H1 (cell line): ENCODE data around the gene TFB2M. TPM values are rescaled to one million over a fixed set of nuclear protein-coding genes. Genes with fewer than 3 reads are reported as not detected.

Experiments used
- CTCF ChIA-PET: fragments of 300-600 bp; sonication (Branson Sonifier 250); formaldehyde crosslinking; loops from one replicate; lab custom pipeline; 2021; ENCODE audit not compliant: partially characterized antibody; lab: Charles Lee
- POLR2A ChIA-PET: fragments of 300-600 bp; sonication (Branson Sonifier 250); formaldehyde crosslinking; loops from one replicate; lab custom pipeline; 2021; ENCODE audit warnings: inconsistent platforms; ENCODE audit not compliant: partially characterized antibody; lab: Charles Lee
- DNase-seq, 2 experiments: peaks; one replicate each; pipeline versions ENCODE4 v3.0.0 to v3.0.0-alpha.2; 2010 to 2022; ENCODE audit warnings: low spot score in 2 of 2, low read depth in 1 of 2, mixed read lengths in 1 of 2
- FAIRE-seq: peaks from 2 replicates; lab custom pipeline; 2011; peaks lifted over from hg19 to GRCh38; lab: Jason Lieb, UNC
- H2AFZ ChIP-seq: 2 replicates; pipeline ENCODE4 v1.8.1; 2012; ENCODE audit warnings: low read length, inconsistent platforms
- H2AK5ac ChIP-seq: 2 replicates; pipeline ENCODE4 v1.6.1; 2013; ENCODE audit warnings: low read depth, low read length
- H2BK120ac ChIP-seq: replicated peaks from 2 replicates; pipeline ENCODE3; 2013; ENCODE audit warnings: low read depth, low read length, inconsistent platforms
- H2BK12ac ChIP-seq: 2 replicates; pipeline ENCODE4 v1.6.1; 2013; ENCODE audit warnings: low read depth, low read length
- H2BK15ac ChIP-seq: 2 replicates; pipeline ENCODE4 v1.6.1; 2013; ENCODE audit warnings: low read length
- H2BK20ac ChIP-seq: 2 replicates; pipeline ENCODE4 v1.6.1; 2013; ENCODE audit warnings: low read length
- H2BK5ac ChIP-seq: 2 replicates; pipeline ENCODE4 v1.6.1; 2013; ENCODE audit warnings: low read depth, low read length
- H3K14ac ChIP-seq: 2 replicates; pipeline ENCODE4 v1.6.1; 2013; ENCODE audit warnings: inconsistent platforms; ENCODE audit not compliant: insufficient read length
- H3K18ac ChIP-seq: 2 replicates; pipeline ENCODE4 v1.6.1; 2013; ENCODE audit warnings: low read length; ENCODE audit errors: extremely low read depth
- H3K23ac ChIP-seq: 2 replicates; pipeline ENCODE4 v1.6.1; 2013; ENCODE audit warnings: inconsistent platforms; ENCODE audit not compliant: insufficient read length
- H3K23me2 ChIP-seq: 2 replicates; pipeline ENCODE4 v1.6.1; 2013; ENCODE audit warnings: low read depth, low read length
- H3K27ac ChIP-seq: 2 replicates; pipeline ENCODE4 v1.6.1; 2011; ENCODE audit warnings: low read depth, low read length, inconsistent platforms
- H3K27me3 ChIP-seq, 4 experiments: replicated peaks in 1 of 4; 1 replicate in 1 of 4; 2 replicates in 3 of 4; pipeline versions ENCODE4 v1.6.1 to v1.8.1; 2011 to 2013; ENCODE audit warnings: low read length in 3 of 4, mild to moderate bottlenecking in 3 of 4, inconsistent platforms in 2 of 4, mixed read lengths in 2 of 4, moderate library complexity in 1 of 4; ENCODE audit not compliant: control insufficient read depth in 3 of 4, insufficient read depth in 3 of 4; ENCODE audit errors: extremely low read depth in 1 of 4
- H3K36me3 ChIP-seq, 4 experiments: 2 replicates each; pipeline versions ENCODE4 v1.6.1 to v1.8.1; 2011 to 2013; ENCODE audit warnings: mild to moderate bottlenecking in 4 of 4, low read length in 3 of 4, moderate library complexity in 2 of 4, control low read depth in 1 of 4, inconsistent platforms in 1 of 4; ENCODE audit not compliant: insufficient read depth in 4 of 4, control insufficient read depth in 2 of 4
- H3K4ac ChIP-seq: replicated peaks from 2 replicates; pipeline ENCODE3; 2013; ENCODE audit warnings: low read length, low read depth, mixed read lengths, inconsistent platforms; ENCODE audit not compliant: insufficient read length
- H3K4me1 ChIP-seq, 4 experiments: replicated peaks in 1 of 4; 1 replicate in 1 of 4; 2 replicates in 3 of 4; pipeline versions ENCODE4 v1.6.1 to v1.8.1; 2011 to 2013; ENCODE audit warnings: low read length in 3 of 4, inconsistent platforms in 2 of 4, mixed read lengths in 1 of 4; ENCODE audit not compliant: insufficient read depth in 4 of 4, control insufficient read depth in 3 of 4
- H3K4me2 ChIP-seq, 2 experiments: 2 replicates each; pipeline versions ENCODE4 v1.6.1 to v1.8.1; 2011 to 2013; ENCODE audit warnings: low read depth in 2 of 2, low read length in 2 of 2, control low read depth in 1 of 2, inconsistent platforms in 1 of 2, mild to moderate bottlenecking in 1 of 2; ENCODE audit not compliant: insufficient read depth in 1 of 2
- H3K4me3 ChIP-seq, 4 experiments: fragments of 200-600, 300-600 bp in 1 of 4; sonication (generic), shearing (Covaris generic), sonication (Bioruptor Twin) in 1 of 4; 2 replicates each; pipeline versions ENCODE4 v1.5.1 to v1.8.1; 2011 to 2016; ENCODE audit warnings: low read length in 4 of 4, low read depth in 3 of 4, control low read depth in 2 of 4, inconsistent platforms in 2 of 4, mild to moderate bottlenecking in 2 of 4, mixed read lengths in 1 of 4, moderate library complexity in 1 of 4; ENCODE audit not compliant: insufficient read depth in 2 of 4; ENCODE audit errors: extremely low read depth in 1 of 4
- H3K56ac ChIP-seq: replicated peaks from 2 replicates; pipeline ENCODE3; 2013; ENCODE audit warnings: low read depth, mild to moderate bottlenecking, mixed read lengths, low read length, inconsistent platforms; ENCODE audit not compliant: insufficient read length
- H3K79me1 ChIP-seq: 2 replicates; pipeline ENCODE4 v1.6.1; 2013; ENCODE audit warnings: low read depth, low read length, control low read depth
- H3K79me2 ChIP-seq, 2 experiments: 2 replicates each; pipeline versions ENCODE4 v1.6.1 to v1.8.1; 2012 to 2013; ENCODE audit warnings: low read length in 2 of 2, mild to moderate bottlenecking in 2 of 2, inconsistent platforms in 1 of 2; ENCODE audit not compliant: insufficient read depth in 2 of 2, control insufficient read depth in 1 of 2
- H3K9ac ChIP-seq, 4 experiments: replicated peaks in 1 of 4; 1 replicate in 1 of 4; 2 replicates in 3 of 4; pipeline versions ENCODE4 v1.6.1 to v1.8.1; 2011 to 2013; ENCODE audit warnings: low read depth in 3 of 4, low read length in 3 of 4, control low read depth in 2 of 4, mild to moderate bottlenecking in 2 of 4, moderate library complexity in 2 of 4, inconsistent platforms in 1 of 4; ENCODE audit errors: extremely low read depth in 1 of 4
- H3K9me3 ChIP-seq, 2 experiments: 2 replicates each; pipeline versions ENCODE4 v1.6.1 to v1.8.1; 2012 to 2013; ENCODE audit warnings: mild to moderate bottlenecking in 2 of 2, moderate library complexity in 2 of 2, control low read depth in 1 of 2, inconsistent platforms in 1 of 2, low read depth in 1 of 2, low read length in 1 of 2, mixed read lengths in 1 of 2; ENCODE audit not compliant: insufficient read depth in 2 of 2
- H4K20me1 ChIP-seq, 2 experiments: replicated peaks in 1 of 2; 2 replicates each; pipeline versions ENCODE3 to v1.8.1; 2011 to 2013; ENCODE audit warnings: inconsistent platforms in 2 of 2, low read length in 2 of 2, mild to moderate bottlenecking in 1 of 2; ENCODE audit not compliant: insufficient read depth in 2 of 2, control insufficient read depth in 1 of 2
- H4K5ac ChIP-seq: 2 replicates; pipeline ENCODE4 v1.6.1; 2013; ENCODE audit warnings: low read length, low read depth, mixed read lengths, inconsistent platforms; ENCODE audit not compliant: insufficient read length
- H4K8ac ChIP-seq: 2 replicates; pipeline ENCODE4 v1.8.0; 2013; ENCODE audit warnings: mild to moderate bottlenecking, moderate library complexity, low read length, inconsistent platforms; ENCODE audit not compliant: insufficient read depth; ENCODE audit errors: extremely low read depth
- H4K91ac ChIP-seq: replicated peaks from 2 replicates; pipeline ENCODE3; 2013; ENCODE audit warnings: low read length, mixed read lengths, inconsistent platforms; ENCODE audit not compliant: insufficient read length
- ASH2L ChIP-seq: fragments of 200-600, 300-600 bp; sonication (generic); IDR thresholded peaks from one replicate; pipeline ENCODE4 v1.7.1; 2017; ENCODE audit warnings: low read length
- BACH1 ChIP-seq: IDR thresholded peaks from 2 replicates; pipeline ENCODE4 v1.6.1; 2012; ENCODE audit warnings: low read length, improper control_type of control experiment
- BCL11A ChIP-seq, 2 experiments: IDR thresholded peaks; one replicate each; pipeline ENCODE4 v1.6.1; 2011; ENCODE audit warnings: low read depth in 2 of 2, low read length in 2 of 2, mild to moderate bottlenecking in 2 of 2
- BRCA1 ChIP-seq: IDR thresholded peaks from 2 replicates; pipeline ENCODE4 v1.6.1; 2012; ENCODE audit warnings: low read depth, low read length, improper control_type of control experiment
- FOSL1 ChIP-seq: IDR thresholded peaks from 2 replicates; pipeline ENCODE4 v1.6.1; 2011; ENCODE audit warnings: mild to moderate bottlenecking, low read depth, low read length, moderate library complexity; ENCODE audit not compliant: insufficient read depth
- GTF2F1 ChIP-seq: IDR thresholded peaks from 2 replicates; pipeline ENCODE4 v1.6.1; 2012; ENCODE audit warnings: low read depth, low read length, improper control_type of control experiment, borderline replicate concordance
- HDAC6 ChIP-seq: IDR thresholded peaks from one replicate; pipeline ENCODE4 v1.7.1; 2012; ENCODE audit warnings: low read depth, mild to moderate bottlenecking, inconsistent platforms, low read length, moderate library complexity
- RXRA ChIP-seq: IDR thresholded peaks from 2 replicates; pipeline ENCODE4 v1.6.1; 2011; ENCODE audit warnings: low read depth, mild to moderate bottlenecking, low read length, moderate library complexity; ENCODE audit not compliant: insufficient read depth
- TAF1 ChIP-seq: IDR thresholded peaks from 2 replicates; pipeline ENCODE4 v1.6.1; 2011; ENCODE audit warnings: mild to moderate bottlenecking, low read depth, low read length
- WGBS, 2 experiments: shearing (Covaris generic) in 1 of 2; methylation state at CpG; one replicate each; pipeline versions ENCODE4 v1.1.6 to v1.1.7; 2013 to 2015; ENCODE audit warnings: low lambda C conversion rate in 2 of 2, mixed read lengths in 2 of 2, inconsistent platforms in 1 of 2, low coverage in 1 of 2, missing lambda C conversion rate in 1 of 2; ENCODE audit not compliant: insufficient replicate concordance in 2 of 2, insufficient coverage in 1 of 2, insufficient read length in 1 of 2; ENCODE audit errors: extremely low coverage in 1 of 2, missing lambda C conversion rate in 1 of 2; 5-methylcytosine and 5-hydroxymethylcytosine counted together
- polyA plus RNA-seq, 7 experiments: library from polyadenylated mRNA; depleted of rRNA in 3 of 7; stranded (reverse) in 5 of 7; unstranded in 2 of 7; fragments of >200 nt in 5 of 7; fragments of 200-250 nt in 2 of 7; gene quantifications; 1 replicate in 5 of 7; 2 replicates in 1 of 7; 4 replicates in 1 of 7; pipeline versions ENCODE4 v1.2.1 to v1.2.3, GENCODE V29; 2011 to 2013; ENCODE audit warnings: missing spikeins in 2 of 7, mixed read lengths in 2 of 7
- total RNA-seq: library from RNA; stranded (reverse); fragmentation: NEBNext Ultra II Directional; extraction: Animal tissue kit (Norgen Biotek cat#: 25700); gene quantifications from 2 replicates; pipeline ENCODE4 v1.2.1, GENCODE V29; 2021
- TF ChIP-seq, protein P1 (sequence below): IDR thresholded peaks from 2 replicates; pipeline ENCODE4 v1.6.1; 2012; ENCODE audit warnings: inconsistent platforms
- TF ChIP-seq, protein P2 (sequence below): IDR thresholded peaks from 2 replicates; pipeline ENCODE4 v1.6.1; 2011; ENCODE audit warnings: low read length, improper control_type of control experiment
- TF ChIP-seq, protein P3 (sequence below): IDR thresholded peaks from 2 replicates; pipeline ENCODE4 v1.6.1; 2012; ENCODE audit warnings: low read length, inconsistent platforms

The TFB2M gene
- total and polyA plus RNA-seq, 2 of the 8 experiments (the other 6 are each of a cell fraction or from before 2014, with no cell fraction given): 10.4 to 22.0 TPM

DNA sequence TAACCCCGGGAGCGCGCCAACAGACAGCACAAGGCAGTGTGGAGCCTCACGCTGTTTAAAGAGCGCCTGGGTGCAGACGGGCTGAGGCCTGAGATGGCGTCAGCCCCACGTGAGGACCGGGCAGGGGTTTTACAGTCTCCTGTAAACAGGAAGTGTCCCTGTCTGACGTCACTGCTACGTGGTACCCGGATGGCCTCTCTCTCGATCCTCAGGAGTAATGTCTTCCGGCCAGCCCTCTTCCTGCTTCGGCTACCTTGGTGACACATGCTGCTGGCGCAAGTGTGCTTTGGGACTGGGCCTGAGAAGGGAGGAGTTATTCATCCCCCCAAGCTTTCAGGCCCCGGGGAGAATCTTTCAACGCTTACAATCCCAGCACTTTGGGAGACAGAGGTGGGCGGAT, 41.4 kb upstream of the TFB2M start:
- Histone ChIP-seq H2BK12ac (no peak overlapping the region), H4K5ac (no peak overlapping the region), H3K27ac (no peak overlapping the region), H2BK120ac (no peak overlapping the region), H3K4me2 (no peak overlapping the region), H2BK5ac (no peak overlapping the region), H3K23me2 (no peaks in the 10 kb centered on the region), H3K9ac (no peak overlapping the region), H3K4ac (no peak overlapping the region), H3K18ac (no peak overlapping the region), H3K36me3 (no peaks in the 10 kb centered on the region), H3K56ac (no peak overlapping the region), H2AFZ (no peak overlapping the region), H3K23ac (no peak overlapping the region), H3K79me1 (peaks cover 4% of the 10 kb centered on the region; the same call in 1 of the 2 replicates), H3K79me2 (peaks cover 0 to 4% of the 10 kb centered on the region in 2 experiments; a peak in 1 of 4 replicates), H4K20me1 (no peaks in the 10 kb centered on the region), H2AK5ac (no peak overlapping the region), H4K91ac (no peak overlapping the region), H3K4me3 (no peak overlapping the region), H3K9me3 (no peaks in the 10 kb centered on the region), H4K8ac (no peak overlapping the region), H3K4me1 (peaks cover 0 to 6% (median 1%) of the 10 kb centered on the region in 4 experiments; a peak in 5 of 7 replicates), H3K14ac (no peak overlapping the region), H2BK15ac (no peak overlapping the region), H3K27me3 (no peaks in the 10 kb centered on the region), H2BK20ac (no peak overlapping the region)
- POLR2A ChIA-PET: no interaction called here
- WGBS, 2 experiments: 93% methylated on average over 19 of the region's 19 CpGs; no CpG with 5 or more reads in 1 of the 2 experiments
- FAIRE-seq (no peak), DNase-seq (no peak)
- CTCF ChIA-PET: interaction anchor here (1.6 kb wide), 1 partner anchor 9 kb away, joined by 4 read pairs; no protein-coding TSS in a partner anchor
- TF ChIP-seq BCL11A (IDR thresholded peaks at IDR 0.05; ENCODE audit: low read depth in 2 of 2, low read length in 2 of 2) (no peak), FOSL1 (no peak), BACH1 (no peak), RXRA (no peak), BRCA1 (no peak), ASH2L (no peak), GTF2F1 (no peak), HDAC6 (no peak), TAF1 (no peak)
- TF ChIP-seq, protein P1, sequence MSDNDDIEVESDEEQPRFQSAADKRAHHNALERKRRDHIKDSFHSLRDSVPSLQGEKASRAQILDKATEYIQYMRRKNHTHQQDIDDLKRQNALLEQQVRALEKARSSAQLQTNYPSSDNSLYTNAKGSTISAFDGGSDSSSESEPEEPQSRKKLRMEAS: no peak
- TF ChIP-seq, protein P2, sequence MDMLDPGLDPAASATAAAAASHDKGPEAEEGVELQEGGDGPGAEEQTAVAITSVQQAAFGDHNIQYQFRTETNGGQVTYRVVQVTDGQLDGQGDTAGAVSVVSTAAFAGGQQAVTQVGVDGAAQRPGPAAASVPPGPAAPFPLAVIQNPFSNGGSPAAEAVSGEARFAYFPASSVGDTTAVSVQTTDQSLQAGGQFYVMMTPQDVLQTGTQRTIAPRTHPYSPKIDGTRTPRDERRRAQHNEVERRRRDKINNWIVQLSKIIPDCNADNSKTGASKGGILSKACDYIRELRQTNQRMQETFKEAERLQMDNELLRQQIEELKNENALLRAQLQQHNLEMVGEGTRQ: no peak
- TF ChIP-seq, protein P3, sequence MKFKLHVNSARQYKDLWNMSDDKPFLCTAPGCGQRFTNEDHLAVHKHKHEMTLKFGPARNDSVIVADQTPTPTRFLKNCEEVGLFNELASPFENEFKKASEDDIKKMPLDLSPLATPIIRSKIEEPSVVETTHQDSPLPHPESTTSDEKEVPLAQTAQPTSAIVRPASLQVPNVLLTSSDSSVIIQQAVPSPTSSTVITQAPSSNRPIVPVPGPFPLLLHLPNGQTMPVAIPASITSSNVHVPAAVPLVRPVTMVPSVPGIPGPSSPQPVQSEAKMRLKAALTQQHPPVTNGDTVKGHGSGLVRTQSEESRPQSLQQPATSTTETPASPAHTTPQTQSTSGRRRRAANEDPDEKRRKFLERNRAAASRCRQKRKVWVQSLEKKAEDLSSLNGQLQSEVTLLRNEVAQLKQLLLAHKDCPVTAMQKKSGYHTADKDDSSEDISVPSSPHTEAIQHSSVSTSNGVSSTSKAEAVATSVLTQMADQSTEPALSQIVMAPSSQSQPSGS: no peak
